ENCODE data around the gene PEX10. TPM values are rescaled to one million over a fixed set of nuclear protein-coding genes. Genes with fewer than 3 reads are reported as not detected.

PEX10 gene
- total RNA-seq, 1 experiment from 2014 or later, result 21.9 TPM

DNA sequence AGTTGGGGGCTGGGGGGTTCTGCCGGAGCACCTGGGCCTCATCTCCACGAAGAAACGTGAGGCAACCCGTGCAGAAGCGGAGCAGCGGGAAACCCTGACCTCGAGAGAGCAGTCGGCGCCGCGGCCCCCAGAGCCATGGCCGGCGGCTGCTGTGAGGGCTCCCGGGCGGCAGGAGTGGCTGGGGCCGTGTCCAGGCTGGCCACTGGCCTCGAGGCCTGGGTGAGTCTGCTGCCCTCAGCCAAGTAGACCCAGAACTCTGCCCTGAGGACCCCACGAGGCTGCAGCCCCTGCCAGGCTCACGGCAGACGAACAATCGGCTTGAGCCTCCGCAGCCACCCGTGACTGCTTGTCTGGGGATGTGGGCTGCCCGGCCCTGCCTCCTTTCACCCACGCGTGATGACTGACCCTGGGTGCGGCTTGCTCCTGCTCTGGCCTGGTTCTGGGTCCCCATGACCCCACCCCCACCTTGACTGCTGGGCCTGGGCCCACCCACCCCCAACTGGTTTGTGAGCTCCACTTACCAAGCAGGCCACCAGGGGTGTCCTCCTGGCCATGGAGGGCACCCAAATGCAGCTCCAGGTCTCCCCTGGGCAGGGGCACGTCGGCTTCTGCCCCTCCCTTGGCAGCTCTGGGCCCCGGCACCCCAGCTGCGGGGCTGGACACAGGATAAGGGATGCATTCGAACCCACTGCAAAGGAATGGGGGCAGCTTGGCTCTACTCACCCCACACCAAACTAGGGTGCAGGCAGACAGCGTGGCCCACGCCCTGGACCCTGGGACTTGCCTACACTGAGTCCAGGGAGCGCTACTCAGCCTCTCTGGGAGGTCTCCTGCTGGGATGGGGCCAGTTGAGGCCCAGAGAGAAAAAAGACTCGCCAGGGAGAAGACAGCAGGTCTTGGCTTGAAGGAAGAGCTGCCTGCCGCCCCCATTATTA lies 55.2 kb downstream of the PEX10 start:
- intact Hi-C loops (cut with micrococcal nuclease; ENCODE audit: unreplicated experiment), result no loop called here
- H3K27me3 ChIP-seq (replicated peaks; ENCODE audit: control insufficient read depth, insufficient read depth, low read length), result no peaks in the 10 kb centered on the region
- Mint-ChIP-seq H3K27me3 (ENCODE audit: insufficient read depth, unreplicated experiment) (no peaks in the 10 kb centered on the region), H3K36me3 (ENCODE audit: insufficient read depth, unreplicated experiment) (no peaks in the 10 kb centered on the region), H3K27ac (ENCODE audit: unreplicated experiment) (no peak overlapping the region), H3K4me1 (ENCODE audit: low read depth, unreplicated experiment) (no peaks in the 10 kb centered on the region), H3K9me3 (ENCODE audit: unreplicated experiment) (peaks cover 4% of the 10 kb centered on the region), H3K4me3 (ENCODE audit: unreplicated experiment) (no peak overlapping the region)
- no peaks in the 10 kb centered on the region for H3K4me1 ChIP-seq
- no peak overlapping the region for H3K4me3 ChIP-seq (ENCODE audit: low read depth, low read length)
- BruUV-seq (replicated peaks), result no TSS peak
- H3K36me3 ChIP-seq (ENCODE audit: control insufficient read depth, insufficient read depth, low read length), result no peaks in the 10 kb centered on the region
- no peak for DNase-seq
- TF ChIP-seq, protein P1, sequence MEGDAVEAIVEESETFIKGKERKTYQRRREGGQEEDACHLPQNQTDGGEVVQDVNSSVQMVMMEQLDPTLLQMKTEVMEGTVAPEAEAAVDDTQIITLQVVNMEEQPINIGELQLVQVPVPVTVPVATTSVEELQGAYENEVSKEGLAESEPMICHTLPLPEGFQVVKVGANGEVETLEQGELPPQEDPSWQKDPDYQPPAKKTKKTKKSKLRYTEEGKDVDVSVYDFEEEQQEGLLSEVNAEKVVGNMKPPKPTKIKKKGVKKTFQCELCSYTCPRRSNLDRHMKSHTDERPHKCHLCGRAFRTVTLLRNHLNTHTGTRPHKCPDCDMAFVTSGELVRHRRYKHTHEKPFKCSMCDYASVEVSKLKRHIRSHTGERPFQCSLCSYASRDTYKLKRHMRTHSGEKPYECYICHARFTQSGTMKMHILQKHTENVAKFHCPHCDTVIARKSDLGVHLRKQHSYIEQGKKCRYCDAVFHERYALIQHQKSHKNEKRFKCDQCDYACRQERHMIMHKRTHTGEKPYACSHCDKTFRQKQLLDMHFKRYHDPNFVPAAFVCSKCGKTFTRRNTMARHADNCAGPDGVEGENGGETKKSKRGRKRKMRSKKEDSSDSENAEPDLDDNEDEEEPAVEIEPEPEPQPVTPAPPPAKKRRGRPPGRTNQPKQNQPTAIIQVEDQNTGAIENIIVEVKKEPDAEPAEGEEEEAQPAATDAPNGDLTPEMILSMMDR (IDR thresholded peaks at IDR 0.05; ENCODE audit: insufficient read depth in 1 of 2, low read depth in 1 of 2, low read length in 1 of 2, severe bottlenecking in 1 of 2, unreplicated experiment in 1 of 2), result no peak
- ChIA-PET CTCF (no interaction called here), POLR2A (no interaction called here)
- no peaks in the 10 kb centered on the region for H3K9me3 ChIP-seq

DNA sequence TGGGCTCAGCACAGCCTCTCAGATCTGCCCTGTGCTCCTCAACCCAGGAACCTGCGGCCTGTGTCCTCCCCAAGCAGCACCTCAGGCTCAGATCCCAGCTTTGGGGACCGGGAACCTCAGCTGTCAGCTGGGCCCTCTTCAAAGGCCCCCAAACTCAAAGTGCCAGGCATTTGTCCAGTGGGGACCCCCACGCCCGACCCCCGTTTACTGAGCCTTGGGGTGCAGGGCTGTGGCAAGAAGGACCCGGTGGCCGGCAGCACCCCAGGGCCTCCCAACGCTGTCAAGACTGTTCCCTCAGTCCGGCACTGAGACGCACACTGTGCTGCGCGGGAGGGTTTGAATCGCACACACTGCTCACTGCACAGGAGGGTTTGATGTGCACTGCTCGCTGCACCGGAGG lies 56.0 kb downstream of the PEX10 start:
- CTCF ChIA-PET, result no interaction called here
- H3K36me3 Mint-ChIP-seq (ENCODE audit: insufficient read depth, unreplicated experiment), result no peaks in the 10 kb centered on the region
- peaks cover 1% of the 10 kb centered on the region for H3K27me3 Mint-ChIP-seq (ENCODE audit: insufficient read depth, unreplicated experiment)
- Histone ChIP-seq H3K4me1 (no peaks in the 10 kb centered on the region), H3K36me3 (ENCODE audit: control insufficient read depth, insufficient read depth, low read length) (no peaks in the 10 kb centered on the region), H3K9me3 (no peaks in the 10 kb centered on the region), H3K4me3 (ENCODE audit: low read depth, low read length) (no peak overlapping the region), H3K27me3 (replicated peaks; ENCODE audit: control insufficient read depth, insufficient read depth, low read length) (no peaks in the 10 kb centered on the region)
- intact Hi-C loops (cut with micrococcal nuclease; ENCODE audit: unreplicated experiment), result no loop called here
- no TSS peak for BruUV-seq (replicated peaks)
- no peak overlapping the region for H3K27ac Mint-ChIP-seq (ENCODE audit: unreplicated experiment)
- no peak overlapping the region for H3K4me3 Mint-ChIP-seq (ENCODE audit: unreplicated experiment)
- no peak for DNase-seq
- TF ChIP-seq, protein P1 (IDR thresholded peaks at IDR 0.05; ENCODE audit: insufficient read depth in 1 of 2, low read depth in 1 of 2, low read length in 1 of 2, severe bottlenecking in 1 of 2, unreplicated experiment in 1 of 2), result no peak
- POLR2A ChIA-PET, result no interaction called here
- H3K4me1 Mint-ChIP-seq (ENCODE audit: low read depth, unreplicated experiment), result no peaks in the 10 kb centered on the region
- H3K9me3 Mint-ChIP-seq (ENCODE audit: unreplicated experiment), result no peaks in the 10 kb centered on the region

DNA sequence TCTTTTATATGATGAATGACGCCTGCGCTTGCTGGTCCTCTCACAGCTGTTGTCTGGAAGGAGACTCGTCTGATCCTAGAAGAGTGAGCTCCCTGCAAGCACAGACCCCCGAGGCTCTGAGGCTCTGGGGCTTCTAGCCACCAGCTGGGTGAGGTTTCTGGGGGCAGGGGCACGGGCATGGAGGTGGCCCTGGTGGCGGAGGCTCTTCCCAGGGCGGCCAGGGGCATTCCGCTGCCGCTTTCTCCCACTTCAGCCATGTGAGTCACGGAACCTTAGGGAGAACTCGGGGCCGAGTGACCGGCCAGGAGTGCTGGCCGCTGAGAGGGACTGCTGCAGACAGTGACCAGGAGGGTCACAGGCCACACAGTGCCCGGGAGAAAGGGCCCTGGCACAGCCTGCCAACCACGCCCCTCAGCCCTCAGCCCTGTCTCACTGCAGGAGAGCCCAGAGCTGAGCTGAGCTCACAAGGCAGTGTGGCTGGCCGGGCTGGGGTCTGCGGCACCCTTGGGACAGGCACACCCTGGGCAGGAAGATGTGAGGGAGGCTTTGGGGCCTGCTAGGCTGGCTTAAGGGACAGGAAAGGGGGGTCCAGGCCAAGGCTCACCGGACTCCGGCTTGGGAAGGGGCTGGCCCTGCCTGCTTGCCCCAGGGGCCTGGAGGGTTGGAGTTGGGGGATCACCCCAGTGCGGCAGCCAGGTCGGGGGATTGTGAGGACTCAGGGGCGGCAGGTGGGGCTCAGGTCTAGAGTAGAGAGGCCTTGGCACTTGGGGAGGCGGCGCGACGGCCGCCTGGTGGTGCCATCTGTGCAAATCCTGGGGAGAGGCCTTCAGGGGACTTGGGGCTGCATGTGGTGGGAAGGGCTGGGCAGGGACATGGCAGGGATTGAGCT lies 56.7 kb downstream of the PEX10 start:
- Histone ChIP-seq H3K4me3 (ENCODE audit: low read depth, low read length) (no peak overlapping the region), H3K27me3 (replicated peaks; ENCODE audit: control insufficient read depth, insufficient read depth, low read length) (no peaks in the 10 kb centered on the region), H3K36me3 (ENCODE audit: control insufficient read depth, insufficient read depth, low read length) (no peaks in the 10 kb centered on the region), H3K4me1 (no peaks in the 10 kb centered on the region), H3K9me3 (no peaks in the 10 kb centered on the region)
- DNase-seq, result no peak
- no peaks in the 10 kb centered on the region for H3K4me1 Mint-ChIP-seq (ENCODE audit: low read depth, unreplicated experiment)
- no TSS peak for BruUV-seq (replicated peaks)
- H3K36me3 Mint-ChIP-seq (ENCODE audit: insufficient read depth, unreplicated experiment), result no peaks in the 10 kb centered on the region
- no peaks in the 10 kb centered on the region for H3K9me3 Mint-ChIP-seq (ENCODE audit: unreplicated experiment)
- intact Hi-C loops (cut with micrococcal nuclease; ENCODE audit: unreplicated experiment), result no loop called here
- CTCF ChIA-PET, result no interaction called here
- H3K4me3 Mint-ChIP-seq (ENCODE audit: unreplicated experiment), result no peak overlapping the region
- peaks cover 2% of the 10 kb centered on the region for H3K27me3 Mint-ChIP-seq (ENCODE audit: insufficient read depth, unreplicated experiment)
- no peak overlapping the region for H3K27ac Mint-ChIP-seq (ENCODE audit: unreplicated experiment)
- TF ChIP-seq, protein P1 (IDR thresholded peaks at IDR 0.05; ENCODE audit: insufficient read depth in 1 of 2, low read depth in 1 of 2, low read length in 1 of 2, severe bottlenecking in 1 of 2, unreplicated experiment in 1 of 2), result no peak
- POLR2A ChIA-PET, result no interaction called here
